Osteoblast (primary cell): ENCODE measurements around the gene SNTG2. TPM values are rescaled to one million over a fixed set of nuclear protein-coding genes. Genes with fewer than 3 reads are reported as not detected.

Experiments
- DNase-seq: peaks from one replicate; pipeline ENCODE4 v3.0.0; 2011; ENCODE audit warnings: low spot score, mixed read lengths; ENCODE audit not compliant: insufficient read length; ENCODE audit errors: missing footprints
- H2AFZ ChIP-seq: 2 replicates; pipeline ENCODE4 v1.6.0; 2011; ENCODE audit warnings: mild to moderate bottlenecking, low read length
- H3K27ac ChIP-seq: 2 replicates; pipeline ENCODE4 v1.5.1; 2011; ENCODE audit warnings: mild to moderate bottlenecking, low read depth, low read length, moderate library complexity
- H3K27me3 ChIP-seq: 2 replicates; pipeline ENCODE4 v1.6.0; 2012; ENCODE audit warnings: mild to moderate bottlenecking, control low read depth, inconsistent platforms, low read length, moderate library complexity; ENCODE audit not compliant: insufficient read depth
- H3K36me3 ChIP-seq: 2 replicates; pipeline ENCODE4 v1.5.1; 2011; ENCODE audit warnings: mild to moderate bottlenecking, low read length, control low read depth, moderate library complexity; ENCODE audit not compliant: insufficient read depth
- H3K4me1 ChIP-seq: 2 replicates; pipeline ENCODE4 v1.5.1; 2011; ENCODE audit warnings: mild to moderate bottlenecking, low read length, control low read depth, moderate library complexity; ENCODE audit not compliant: insufficient read depth
- H3K4me2 ChIP-seq: 2 replicates; pipeline ENCODE4 v1.6.0; 2011; ENCODE audit warnings: mild to moderate bottlenecking, low read length; ENCODE audit not compliant: insufficient read depth
- H3K4me3 ChIP-seq: fragments of 200-600 bp; sonication (generic); 3 replicates; pipeline ENCODE4 v1.5.1; 2012; ENCODE audit warnings: mild to moderate bottlenecking, low read length, inconsistent platforms; ENCODE audit not compliant: insufficient read depth
- H3K79me2 ChIP-seq: 2 replicates; pipeline ENCODE4 v1.6.0; 2012; ENCODE audit warnings: mild to moderate bottlenecking, low read length, control low read depth, inconsistent platforms; ENCODE audit not compliant: insufficient read depth
- H3K9me3 ChIP-seq: 2 replicates; pipeline ENCODE4 v1.5.1; 2011; ENCODE audit warnings: low read depth, low read length, control low read depth
- H4K20me1 ChIP-seq: 2 replicates; pipeline ENCODE4 v1.6.0; 2012; ENCODE audit warnings: mild to moderate bottlenecking, low read length, control low read depth; ENCODE audit not compliant: insufficient read depth
- total RNA-seq: library from RNA; depleted of rRNA; stranded (reverse); fragments of >200 nt; gene quantifications from 2 replicates; pipeline ENCODE4 v1.2.3, GENCODE V29; 2012
- TF ChIP-seq, protein P1 (sequence below): IDR thresholded peaks from 2 replicates; pipeline ENCODE4 v1.5.1; 2011; ENCODE audit warnings: mild to moderate bottlenecking, low read depth, low read length, moderate library complexity; ENCODE audit errors: extremely low read depth

The SNTG2 gene
- total RNA-seq, 1 donor = 1.4 TPM

DNA sequence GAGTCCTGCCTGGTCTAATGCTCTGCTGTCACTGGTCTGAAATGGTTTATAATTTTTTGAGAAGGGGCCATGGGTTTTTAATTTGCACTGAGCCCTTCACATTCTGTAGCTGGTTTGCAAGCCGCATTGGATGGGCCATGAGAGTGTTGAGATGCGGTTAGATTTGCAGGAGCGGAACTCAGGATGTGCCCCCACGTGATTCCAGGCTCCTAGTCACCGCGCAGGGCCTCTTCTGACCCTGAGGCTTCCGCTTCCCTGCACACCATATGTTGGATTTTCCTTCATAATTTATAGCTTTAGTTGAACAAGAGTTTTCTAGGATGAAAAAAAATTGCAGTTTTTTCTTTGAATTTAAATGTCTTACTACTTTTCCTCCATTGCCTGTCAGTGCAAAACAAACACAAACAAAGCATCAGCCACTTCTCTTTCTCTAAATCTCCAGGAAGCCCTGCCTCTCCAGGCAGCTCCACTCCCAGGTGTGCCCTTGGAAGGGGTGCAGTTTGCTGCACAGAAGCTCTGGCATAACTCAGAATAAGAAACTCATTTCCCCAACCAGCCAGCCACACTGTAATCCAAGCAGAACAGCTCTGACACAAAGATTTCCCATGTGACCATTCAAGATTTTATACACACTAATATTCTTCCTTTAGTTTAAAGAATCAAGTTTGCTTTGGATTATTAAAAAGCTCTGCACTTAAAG lies 444.2 kb downstream of the SNTG2 start:
- Histone ChIP-seq H3K9me3 (no peaks in the 10 kb centered on the region), H3K27me3 (no peaks in the 10 kb centered on the region), H3K36me3 (no peaks in the 10 kb centered on the region), H3K4me3 (no peak overlapping the region), H4K20me1 (no peaks in the 10 kb centered on the region), H3K79me2 (no peaks in the 10 kb centered on the region), H3K4me2 (no peak overlapping the region), H2AFZ (no peak overlapping the region), H3K4me1 (no peaks in the 10 kb centered on the region), H3K27ac (no peak overlapping the region)
- TF ChIP-seq, protein P1, sequence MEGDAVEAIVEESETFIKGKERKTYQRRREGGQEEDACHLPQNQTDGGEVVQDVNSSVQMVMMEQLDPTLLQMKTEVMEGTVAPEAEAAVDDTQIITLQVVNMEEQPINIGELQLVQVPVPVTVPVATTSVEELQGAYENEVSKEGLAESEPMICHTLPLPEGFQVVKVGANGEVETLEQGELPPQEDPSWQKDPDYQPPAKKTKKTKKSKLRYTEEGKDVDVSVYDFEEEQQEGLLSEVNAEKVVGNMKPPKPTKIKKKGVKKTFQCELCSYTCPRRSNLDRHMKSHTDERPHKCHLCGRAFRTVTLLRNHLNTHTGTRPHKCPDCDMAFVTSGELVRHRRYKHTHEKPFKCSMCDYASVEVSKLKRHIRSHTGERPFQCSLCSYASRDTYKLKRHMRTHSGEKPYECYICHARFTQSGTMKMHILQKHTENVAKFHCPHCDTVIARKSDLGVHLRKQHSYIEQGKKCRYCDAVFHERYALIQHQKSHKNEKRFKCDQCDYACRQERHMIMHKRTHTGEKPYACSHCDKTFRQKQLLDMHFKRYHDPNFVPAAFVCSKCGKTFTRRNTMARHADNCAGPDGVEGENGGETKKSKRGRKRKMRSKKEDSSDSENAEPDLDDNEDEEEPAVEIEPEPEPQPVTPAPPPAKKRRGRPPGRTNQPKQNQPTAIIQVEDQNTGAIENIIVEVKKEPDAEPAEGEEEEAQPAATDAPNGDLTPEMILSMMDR = no peak
- DNase-seq = no peak

DNA sequence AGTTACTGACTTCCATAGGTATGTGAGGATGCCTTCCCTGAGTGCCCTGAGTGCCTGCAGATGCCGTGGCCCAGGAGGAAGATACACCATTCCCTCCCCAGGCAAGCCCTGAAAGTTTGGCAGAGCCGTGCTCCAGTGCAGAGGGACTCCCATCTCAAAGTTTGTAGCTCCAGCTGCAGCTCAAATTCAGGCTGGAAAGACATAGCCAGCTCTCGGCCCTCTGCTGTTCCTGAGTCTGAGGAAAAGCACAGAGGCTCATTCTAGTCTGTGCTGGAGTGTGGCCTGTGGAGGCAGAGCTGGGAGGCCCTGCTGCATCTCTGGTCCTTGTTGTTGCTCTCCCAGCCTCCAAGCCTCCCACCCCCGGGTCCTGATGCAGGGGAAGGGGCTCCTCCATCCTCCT lies 446.7 kb downstream of the SNTG2 start:
- Histone ChIP-seq H3K27ac (no peak overlapping the region), H3K4me3 (no peak overlapping the region), H3K4me1 (no peaks in the 10 kb centered on the region), H2AFZ (no peak overlapping the region), H3K27me3 (no peaks in the 10 kb centered on the region), H3K4me2 (no peak overlapping the region), H3K79me2 (no peaks in the 10 kb centered on the region), H4K20me1 (no peaks in the 10 kb centered on the region), H3K9me3 (no peaks in the 10 kb centered on the region), H3K36me3 (no peaks in the 10 kb centered on the region)
- TF ChIP-seq, protein P1 = no peak
- no peak for DNase-seq

DNA sequence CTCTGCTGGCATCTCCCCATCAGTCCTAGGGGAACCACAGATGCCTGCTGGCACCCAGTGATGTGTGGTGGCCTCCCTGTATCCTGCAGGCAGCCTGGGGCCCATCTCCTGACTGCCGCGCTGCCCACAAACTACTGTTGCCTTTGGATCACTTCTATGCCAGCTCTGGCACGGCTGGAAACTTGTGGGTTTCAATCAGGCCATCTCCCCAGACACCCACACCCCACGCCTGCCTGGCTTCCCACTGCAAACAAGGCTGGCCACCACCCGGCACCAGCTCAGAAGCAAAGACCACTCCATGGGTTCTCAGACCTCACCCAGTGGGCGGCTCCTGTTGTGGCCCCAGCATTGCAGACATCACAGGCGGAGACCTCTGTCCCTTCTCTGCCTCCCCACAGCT lies 447.5 kb downstream of the SNTG2 start:
- Histone ChIP-seq H3K4me3 (no peak overlapping the region), H4K20me1 (no peaks in the 10 kb centered on the region), H3K27ac (no peak overlapping the region), H3K9me3 (no peaks in the 10 kb centered on the region), H3K79me2 (no peaks in the 10 kb centered on the region), H3K4me1 (no peaks in the 10 kb centered on the region), H3K27me3 (no peaks in the 10 kb centered on the region), H3K4me2 (no peak overlapping the region), H2AFZ (no peak overlapping the region), H3K36me3 (no peaks in the 10 kb centered on the region)
- no peak for DNase-seq
- TF ChIP-seq, protein P1 = no peak

DNA sequence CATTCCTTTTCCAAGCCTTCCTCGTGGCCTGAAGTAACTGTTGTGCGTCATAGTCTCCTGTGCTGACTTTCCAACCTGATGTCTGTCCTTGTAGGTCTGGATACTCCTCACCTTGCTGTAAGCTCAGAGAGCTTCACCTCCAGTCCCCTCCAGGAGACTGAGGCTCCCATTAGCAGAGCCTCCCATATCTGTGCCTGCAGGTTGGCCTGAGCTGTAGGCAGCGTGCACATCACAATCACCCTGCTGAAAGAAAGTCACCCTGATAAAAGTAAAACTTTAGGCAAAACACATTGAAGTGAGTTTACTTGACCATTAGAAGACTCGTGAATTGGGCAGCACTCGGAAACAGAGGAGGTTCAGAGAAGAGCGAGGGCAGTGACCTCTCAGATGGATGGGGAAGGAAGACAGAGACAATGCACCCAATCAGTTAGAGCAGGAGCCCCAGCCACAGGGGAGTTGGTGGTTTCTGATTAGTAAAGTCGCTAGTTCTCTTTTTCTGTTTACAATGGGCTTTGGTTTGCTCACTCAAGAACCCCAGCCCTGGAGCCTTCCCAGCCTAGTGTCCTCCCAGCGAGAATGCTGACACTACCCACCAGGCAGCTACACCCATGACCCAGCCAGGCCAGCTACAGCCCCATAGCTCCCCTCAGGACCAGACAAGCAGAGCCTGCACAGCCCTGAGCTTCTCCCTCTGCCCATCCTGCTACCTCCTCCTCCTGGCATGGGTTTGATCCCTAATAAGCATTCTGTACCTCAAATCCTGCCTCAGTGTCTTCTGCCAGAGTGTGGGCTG lies 450.5 kb downstream of the SNTG2 start:
- no peak for DNase-seq
- Histone ChIP-seq H3K27me3 (no peaks in the 10 kb centered on the region), H3K4me1 (no peaks in the 10 kb centered on the region), H3K27ac (no peak overlapping the region), H3K4me3 (no peak overlapping the region), H4K20me1 (no peaks in the 10 kb centered on the region), H3K36me3 (no peaks in the 10 kb centered on the region), H3K4me2 (no peak overlapping the region), H2AFZ (no peak overlapping the region), H3K9me3 (no peaks in the 10 kb centered on the region), H3K79me2 (no peaks in the 10 kb centered on the region)
- TF ChIP-seq, protein P1 = no peak
